Ovary (tissue), 9 donors: ENCODE data around the gene TCERG1L. TPM values are rescaled to one million over a fixed set of nuclear protein-coding genes. Genes with fewer than 3 reads are reported as not detected.
A peak's percentile ranks its signal among the peaks of the same experiment; 100 is the strongest.

Source experiments
- DNase-seq, 5 donors: peaks; one replicate each; pipeline ENCODE4 v3.0.0-alpha.2; 2019 to 2020
- H3K27ac ChIP-seq, 2 donors: fragments of 200-600 bp; one replicate each; pipeline versions ENCODE4 v1.5.1 to v1.8.0; 2019 to 2022
- H3K27me3 ChIP-seq: fragments of 200-600 bp; one replicate; pipeline ENCODE4 v1.8.0; 2022
- H3K36me3 ChIP-seq: fragments of 200-600 bp; sonication (generic); one replicate; pipeline ENCODE4 v1.5.1; 2019
- H3K4me1 ChIP-seq: one replicate; pipeline ENCODE4 v1.8.1; 2013; ENCODE audit warnings: mild to moderate bottlenecking, moderate library complexity; ENCODE audit not compliant: insufficient read depth
- H3K4me3 ChIP-seq: fragments of 200-600 bp; sonication (generic); one replicate; pipeline ENCODE4 v1.5.1; 2017
- H3K9me3 ChIP-seq, 2 donors: fragments of 200-600 bp in 1 of 2; sonication (generic) in 1 of 2; one replicate each; pipeline versions ENCODE4 v1.5.1 to v1.8.1; 2013 to 2019; ENCODE audit warnings: mild to moderate bottlenecking in 1 of 2, moderate library complexity in 1 of 2
- CTCF ChIP-seq, 3 donors: fragments of 450-650 bp in 2 of 3; fragments of 200-600 bp in 1 of 3; IDR thresholded peaks; one replicate each; pipeline versions ENCODE4 v1.5.1 to v1.8.0; 2016 to 2022; ENCODE audit warnings: antibody characterized with exemption in 3 of 3, mild to moderate bottlenecking in 1 of 3
- EP300 ChIP-seq: sonication (generic); formaldehyde crosslinking; IDR thresholded peaks from one replicate; pipeline ENCODE4 v1.6.1; 2017; ENCODE audit warnings: antibody characterized with exemption
- POLR2A ChIP-seq: fragments of 450-650 bp; IDR thresholded peaks from one replicate; pipeline ENCODE4 v1.6.1; 2017; ENCODE audit warnings: antibody characterized with exemption, mild to moderate bottlenecking, moderate library complexity
- WGBS, 3 donors: extraction: QIAGEN DNeasy Blood & Tissue Kit in 1 of 3; methylation state at CpG; one replicate each; pipeline versions ENCODE4 v1.1.5 to v1.1.7; 2013 to 2017; 5-methylcytosine and 5-hydroxymethylcytosine counted together
- intact Hi-C, 4 donors: fragments of 100-400 bp; cut with DNase I; formaldehyde crosslinking; loops; one replicate each; pipeline versions ENCODE4 v1.11.0 to v1.15.1; 2022 to 2023
- polyA plus RNA-seq, 2 donors: library from polyadenylated mRNA; stranded (reverse); fragments of 200-250 nt in 1 of 2; fragments of 350-450 nt in 1 of 2; fragmentation: Illumina TruSeq in 1 of 2; extraction: RNeasy Lipid Tissue Mini Kit (QIAGEN cat#74804) in 1 of 2; gene quantifications; one replicate each; pipeline ENCODE4 v1.2.3, GENCODE V29; 2013 to 2014
- total RNA-seq, 7 donors: library from RNA; depleted of rRNA in 2 of 7; stranded (reverse); fragments of >200 nt in 2 of 7; fragmentation: NEBNext Ultra II Directional in 3 of 7; extraction: Animal tissue kit (Norgen Biotek cat#: 25700) in 3 of 7; gene quantifications; one replicate each; pipeline versions ENCODE4 v1.1.0 to v1.2.4, GENCODE V29; 2016 to 2023
- donor health status: DM: no; HTN: no; CAD: no; lungs with moderate emphysema.
- donor health status: DM: no; HTN: no; CAD: no.
- donor health status: Bipolar disorder and iron deficiency.
- donor health status: DM: yes; HTN: yes; CAD: no.
- donor health status: DM: no; HTN: no; CAD: no.
- donor health status: DM: yes; HTN: yes; CAD: no.

TCERG1L gene
- total and polyA plus RNA-seq, 9 donors: 1.1 to 8.0 (median 1.8) TPM

GRCh38 chr10:131264110-131264788 is 47.3 kb downstream of the TCERG1L start:
- DNase-seq: peak in 1 of 5 donors; percentile 4
- H3K4me1 ChIP-seq: no peaks in the 10 kb centered on the region
- H3K36me3 ChIP-seq: no peaks in the 10 kb centered on the region
- 91 to 94% (median 92%) methylated on average over 11 of the region's 11 CpGs for WGBS, 3 donors
- H3K27ac ChIP-seq: no peak overlapping the region
- no peaks in the 10 kb centered on the region for H3K9me3 ChIP-seq
- TF ChIP-seq CTCF (IDR thresholded peaks at IDR 0.05) (no peak), POLR2A (no peak), EP300 (no peak)
- no peaks in the 10 kb centered on the region for H3K27me3 ChIP-seq
- intact Hi-C loops: no loop called here
- no peak overlapping the region for H3K4me3 ChIP-seq

GRCh38 chr10:131261890-131262475 is 49.5 kb downstream of the TCERG1L start:
- no peak for TF ChIP-seq CTCF (IDR thresholded peaks at IDR 0.05)
- no peak for TF ChIP-seq POLR2A
- no peak for TF ChIP-seq EP300
- Histone ChIP-seq H3K27me3 (no peaks in the 10 kb centered on the region), H3K27ac (no peak overlapping the region), H3K9me3 (no peaks in the 10 kb centered on the region), H3K4me3 (no peak overlapping the region), H3K36me3 (no peaks in the 10 kb centered on the region), H3K4me1 (no peaks in the 10 kb centered on the region)
- 82 to 95% (median 94%) methylated on average over 16 of the region's 16 CpGs for WGBS, 3 donors
- DNase-seq: no peak
- intact Hi-C loops: no loop called here

GRCh38 chr10:131260452-131261211 is 50.9 kb downstream of the TCERG1L start:
- H3K4me3 ChIP-seq: no peak overlapping the region
- intact Hi-C loops: no loop called here
- WGBS, 3 donors: 90 to 93% (median 91%) methylated on average over 17 of the region's 17 CpGs
- TF ChIP-seq EP300 (no peak), CTCF (IDR thresholded peaks at IDR 0.05) (no peak), POLR2A (no peak)
- no peaks in the 10 kb centered on the region for H3K27me3 ChIP-seq
- H3K9me3 ChIP-seq: no peaks in the 10 kb centered on the region
- no peaks in the 10 kb centered on the region for H3K4me1 ChIP-seq
- DNase-seq: no peak
- no peaks in the 10 kb centered on the region for H3K36me3 ChIP-seq
- no peak overlapping the region for H3K27ac ChIP-seq

GRCh38 chr10:131260031-131260430 is 51.5 kb downstream of the TCERG1L start:
- WGBS, 3 donors: 94 to 96% (median 95%) methylated on average over 32 of the region's 32 CpGs
- Histone ChIP-seq H3K27me3 (no peaks in the 10 kb centered on the region), H3K4me3 (no peak overlapping the region), H3K27ac (no peak overlapping the region), H3K36me3 (no peaks in the 10 kb centered on the region), H3K9me3 (no peaks in the 10 kb centered on the region), H3K4me1 (no peaks in the 10 kb centered on the region)
- DNase-seq: no peak
- intact Hi-C loops: no loop called here
- TF ChIP-seq EP300 (no peak), POLR2A (no peak), CTCF (IDR thresholded peaks at IDR 0.05) (no peak)
